Caki2 (cell line): ENCODE measurements around the gene ZFAND3. TPM values are rescaled to one million over a fixed set of nuclear protein-coding genes. Genes with fewer than 3 reads are reported as not detected.

ENCODE experiments used
- DNase-seq: peaks from one replicate; pipeline ENCODE4 v3.0.0-alpha.2; 2015; ENCODE audit warnings: low read depth
- in situ Hi-C: cut with HindIII; loops from 2 replicates; pipeline ENCODE4 v1.10.0; 2016; ENCODE audit warnings: low sequenced_read_pairs, low pct_unique_long_range_greater_than_20kb, mixed read lengths
- total RNA-seq: library from RNA; depleted of rRNA; stranded (reverse); fragments of >200 nt; shearing (Covaris generic); gene quantifications from 2 replicates; pipeline ENCODE4 v1.2.3, GENCODE V29; 2014; ENCODE audit warnings: low replicate concordance

Gene ZFAND3
- total RNA-seq, 1 experiment from 2014 or later = 29.4 TPM

DNA sequence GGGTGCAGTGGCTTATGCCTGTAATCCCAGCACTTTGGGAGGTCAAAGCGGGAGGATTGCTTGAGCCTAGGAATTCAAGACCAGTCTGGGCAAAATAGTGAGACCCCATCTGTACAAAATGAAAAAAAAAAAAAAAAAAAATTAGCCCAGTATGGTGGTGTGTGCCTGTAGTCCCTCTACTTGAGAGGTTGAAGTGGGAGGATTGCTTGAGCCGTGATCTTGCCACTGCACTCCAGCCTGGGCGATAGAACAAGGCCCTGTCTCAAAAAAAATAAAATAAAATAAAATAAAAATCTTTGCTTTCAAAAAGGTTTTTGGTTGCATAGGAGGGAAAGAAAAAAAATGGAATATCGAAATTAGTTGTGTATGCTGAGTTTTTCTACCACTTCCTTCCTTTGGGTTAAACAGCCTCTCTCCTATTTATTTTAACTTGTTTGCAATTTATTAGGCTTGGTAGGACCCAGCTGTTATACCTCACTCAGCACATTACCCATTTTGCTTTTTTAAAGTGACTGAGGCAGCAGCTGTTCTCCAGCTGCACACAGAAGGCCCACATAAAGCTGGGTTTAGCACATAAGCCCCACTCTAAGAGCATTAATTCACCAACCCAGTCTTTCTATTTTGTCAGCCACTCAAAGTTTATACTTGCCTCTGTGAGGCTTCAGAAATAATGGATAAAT is 152.3 kb downstream of the ZFAND3 start:
- in situ Hi-C loops = no loop called here
- DNase-seq = no peak

DNA sequence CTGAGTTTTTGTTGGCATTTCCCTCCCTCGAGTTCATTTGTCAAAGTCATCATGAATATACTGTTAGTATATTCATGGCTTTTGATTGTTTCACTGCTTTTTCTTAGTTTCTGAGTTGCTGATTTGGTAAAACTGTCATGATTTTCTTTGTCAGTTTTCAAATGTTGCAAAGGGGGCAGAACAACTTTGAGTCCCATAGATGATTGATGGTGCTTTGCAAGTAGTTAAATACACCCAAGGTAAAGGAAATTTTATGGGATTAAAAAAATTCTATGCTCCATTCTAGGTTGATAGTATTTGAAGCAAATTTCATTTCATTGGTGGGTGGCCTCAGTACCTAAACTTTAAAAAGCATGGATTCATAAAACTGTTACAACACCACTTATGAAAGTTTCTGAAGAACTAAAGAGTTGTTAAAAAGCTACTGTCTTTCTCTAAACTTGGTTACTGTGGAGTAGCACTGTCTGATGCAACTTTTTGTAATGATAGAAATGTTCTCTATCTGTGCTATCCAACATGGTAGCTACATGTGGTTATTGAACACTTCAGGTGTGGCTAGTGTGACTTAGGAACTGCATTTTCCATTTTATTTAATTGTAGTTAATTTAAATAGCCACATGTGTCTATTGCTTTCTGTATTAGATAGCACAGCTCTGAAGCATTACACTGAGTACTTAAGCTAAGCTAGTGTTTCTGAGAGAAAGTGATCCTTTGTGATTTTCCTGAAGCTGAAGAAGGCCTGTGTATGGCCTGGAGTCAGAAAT is 153.6 kb downstream of the ZFAND3 start:
- in situ Hi-C loops = no loop called here
- DNase-seq = no peak

DNA sequence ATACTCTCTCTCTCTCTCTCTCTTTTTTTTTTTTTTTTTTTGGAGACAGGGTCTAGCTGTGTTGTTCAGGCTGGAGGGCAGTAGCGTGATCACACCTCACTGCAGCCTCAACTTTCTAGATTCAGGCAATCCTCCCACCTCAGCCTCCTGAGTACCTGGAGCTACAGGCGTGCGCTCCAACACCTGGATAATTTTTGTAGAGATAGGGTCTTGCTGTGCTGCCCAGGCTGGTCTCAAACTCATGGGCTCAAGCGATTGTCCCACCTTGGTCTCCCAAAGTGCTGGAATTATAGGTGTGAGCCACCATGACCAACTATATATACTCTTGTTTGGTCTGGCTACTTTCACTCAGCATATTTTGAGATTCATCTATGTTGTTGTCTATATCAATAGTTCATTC is 154.9 kb downstream of the ZFAND3 start:
- in situ Hi-C loops = no loop called here

DNA sequence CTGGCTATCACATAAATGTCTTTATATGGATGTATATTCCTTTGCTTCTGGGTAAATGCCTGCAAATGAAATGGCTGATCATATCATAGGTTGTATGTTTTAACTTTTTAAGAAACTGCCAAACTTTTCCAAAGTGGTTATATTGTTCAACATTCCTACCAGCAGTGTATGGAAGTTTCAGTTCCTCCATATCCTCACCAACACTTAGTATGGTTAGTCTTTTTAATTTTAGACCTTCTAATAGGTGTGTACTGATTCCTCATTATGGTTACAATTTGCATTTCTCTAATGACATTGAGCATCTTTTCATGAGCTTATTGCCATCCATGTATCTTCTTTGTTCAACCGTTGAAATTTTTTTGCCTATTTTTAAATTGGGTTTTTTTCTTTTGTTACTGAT is 155.4 kb downstream of the ZFAND3 start:
- in situ Hi-C loops = no loop called here
- no peak for DNase-seq

More for the DNA sequence above, 154.9 kb downstream of the ZFAND3 start:
- DNase-seq = no peak

- in situ Hi-C loops = no loop called here
- no peak for DNase-seq
These were observed 158.2 kb downstream of the ZFAND3 start for GRCh38 chr6:37977715-37978114.

DNA sequence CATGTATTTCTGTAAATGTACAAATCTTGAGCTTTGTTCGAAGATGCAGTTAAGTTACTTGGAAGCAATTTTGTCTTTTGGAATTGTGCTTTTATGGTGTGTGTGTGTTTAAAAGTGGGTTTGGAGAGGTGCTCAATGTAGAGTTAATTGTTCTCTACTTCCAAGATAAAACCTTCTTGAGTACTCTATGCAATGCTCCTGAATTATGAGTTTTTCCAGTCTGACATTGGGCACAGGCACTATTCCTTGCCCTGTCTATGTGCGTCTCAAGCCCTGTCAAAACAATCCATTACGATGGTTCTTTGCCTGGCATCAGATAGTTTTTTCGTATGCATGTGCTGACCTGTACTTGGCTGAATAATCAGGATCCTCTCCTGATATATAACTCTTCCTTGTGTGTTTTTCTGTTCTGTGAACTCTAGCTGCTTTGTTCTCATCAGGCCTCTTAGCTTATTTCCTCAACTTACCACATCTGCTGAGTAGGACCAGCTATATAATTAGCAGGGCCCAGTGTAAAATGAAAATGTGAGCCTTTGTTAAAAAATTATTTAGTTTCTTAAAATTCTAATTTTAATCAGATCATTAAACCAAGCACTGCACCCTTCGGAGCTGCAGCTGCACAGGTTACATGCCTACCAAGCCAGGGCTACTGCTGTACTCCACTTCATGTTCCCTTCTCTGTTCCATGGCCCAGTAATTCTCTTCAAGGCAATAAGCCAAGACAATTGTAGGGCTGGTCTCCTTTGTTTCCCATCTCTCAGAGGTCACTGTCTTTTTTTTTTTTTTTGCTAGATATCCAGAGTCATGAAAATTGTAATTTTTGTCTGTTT is 160.1 kb downstream of the ZFAND3 start:
- DNase-seq = no peak
- in situ Hi-C loops = no loop called here

DNA sequence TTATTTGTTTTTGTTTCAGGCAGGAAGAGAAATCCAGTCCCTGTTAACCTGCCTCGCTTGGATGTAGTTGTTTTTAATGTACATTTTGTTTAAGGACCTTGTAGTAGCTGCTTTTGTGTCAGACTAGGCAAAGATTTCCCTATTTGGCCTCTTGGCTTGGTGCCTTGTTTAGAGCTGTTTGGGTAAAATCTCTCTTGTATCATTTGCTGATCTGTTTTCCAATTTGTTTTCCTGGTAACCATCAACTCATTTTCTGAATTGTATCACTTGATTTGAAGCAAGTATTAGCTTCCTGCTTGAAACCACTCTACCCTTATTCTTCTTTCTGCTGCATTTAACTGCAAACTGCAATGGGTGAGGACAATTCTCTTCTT is 160.7 kb downstream of the ZFAND3 start:
- DNase-seq = no peak
- in situ Hi-C loops = no loop called here

DNA sequence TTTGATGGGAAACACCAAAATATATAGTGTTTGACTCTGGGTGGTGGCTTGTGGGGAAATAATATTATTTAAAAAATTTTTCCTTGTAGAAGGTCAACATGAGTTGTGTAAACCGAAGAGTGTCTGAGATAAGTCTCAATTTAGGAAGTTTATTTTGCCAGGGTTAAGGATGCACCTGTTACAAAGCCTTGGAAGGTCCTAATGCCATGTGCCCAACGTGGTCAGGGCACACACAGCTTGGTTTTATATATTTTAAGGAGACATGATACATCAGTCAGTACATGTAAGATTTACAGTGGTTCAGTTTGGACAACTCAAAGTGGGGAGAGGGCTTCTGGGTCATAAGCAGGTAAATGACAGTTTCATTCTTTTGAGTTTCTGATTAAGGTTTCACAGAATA is 162.1 kb downstream of the ZFAND3 start:
- no peak for DNase-seq
- in situ Hi-C loops = no loop called here

GRCh38 chr6:37982317-37982716 is 162.8 kb downstream of the ZFAND3 start:
- in situ Hi-C loops = no loop called here
- DNase-seq = no peak

DNA sequence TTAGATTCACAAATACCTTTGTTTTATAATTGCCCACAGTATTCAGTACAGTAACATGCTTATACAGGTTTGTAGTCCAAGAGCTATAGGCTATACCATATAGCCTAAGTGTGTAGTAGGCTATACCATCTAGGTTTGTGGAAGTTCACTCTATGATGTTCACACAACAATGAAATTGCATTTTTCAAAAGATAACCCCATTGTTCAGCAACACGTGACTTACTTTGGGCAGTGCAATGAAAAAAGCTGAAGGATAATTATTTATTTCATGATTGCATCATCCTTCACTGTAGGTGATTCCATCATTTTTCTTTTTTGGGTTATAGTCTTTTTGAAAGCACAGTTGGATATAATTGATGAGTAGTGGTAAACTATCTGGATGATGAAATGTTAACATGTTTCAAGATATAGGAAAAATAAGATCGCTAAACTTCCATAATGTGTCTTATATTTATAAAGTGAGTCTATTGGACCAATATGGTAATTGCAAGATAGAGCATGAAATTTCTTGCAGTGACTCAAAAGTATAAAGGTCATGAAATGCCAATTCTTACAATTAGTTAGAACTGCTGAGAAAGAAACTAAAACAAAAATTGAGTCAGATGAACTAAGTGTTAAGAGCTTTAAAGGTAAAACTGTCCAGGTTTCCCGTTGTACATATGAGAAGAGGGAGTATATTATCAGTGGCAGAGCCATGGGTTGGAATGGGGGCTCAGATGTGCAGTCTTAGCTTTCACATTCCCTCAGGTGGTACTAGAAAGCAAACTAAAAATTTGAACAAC is 164.4 kb downstream of the ZFAND3 start:
- no peak for DNase-seq
- in situ Hi-C loops = no loop called here

DNA sequence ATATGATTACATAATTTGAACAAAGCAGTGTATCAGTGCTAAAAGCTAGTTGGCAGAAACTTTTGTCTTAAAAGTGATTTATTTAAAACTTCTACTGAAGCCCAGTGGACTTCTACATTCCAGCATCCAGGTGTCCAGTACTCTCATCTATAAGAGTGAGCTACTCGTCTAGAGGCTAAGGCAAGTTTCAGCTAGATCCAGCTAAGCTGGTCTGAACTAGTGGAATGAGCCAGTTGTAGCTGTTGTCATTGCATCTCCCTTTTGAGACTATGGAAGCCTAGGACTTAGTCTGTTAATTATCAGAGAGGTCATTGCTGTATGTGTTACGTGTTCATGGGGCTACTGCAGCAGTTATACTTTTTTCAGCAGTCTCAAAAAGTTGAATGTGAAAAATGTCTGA is 165.1 kb downstream of the ZFAND3 start:
- in situ Hi-C loops = no loop called here
- no peak for DNase-seq

- in situ Hi-C loops = no loop called here
- no peak for DNase-seq
These were observed 165.8 kb downstream of the ZFAND3 start for GRCh38 chr6:37985355-37985754.

- in situ Hi-C loops = no loop called here
- no peak for DNase-seq
These were observed 167.5 kb downstream of the ZFAND3 start for GRCh38 chr6:37987018-37987417.

DNA sequence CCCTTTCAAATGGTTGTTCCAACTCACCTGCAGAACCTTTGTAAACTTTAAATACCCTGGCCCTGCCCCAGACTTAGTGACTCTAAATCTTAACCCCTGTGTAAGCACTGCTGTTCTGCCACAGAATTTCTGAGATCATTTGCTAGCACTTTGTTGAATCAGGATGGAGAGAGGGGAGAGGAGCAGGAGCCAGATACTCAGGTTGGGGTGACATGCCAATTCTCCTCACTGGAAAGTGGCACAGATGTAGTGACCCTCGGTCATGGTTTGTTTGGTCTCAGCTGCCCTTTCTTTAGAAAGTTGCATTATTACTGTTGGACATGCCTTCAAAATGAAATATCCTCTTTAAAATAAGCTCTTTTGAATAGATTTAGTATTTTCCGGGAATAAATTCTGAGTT is 168.0 kb downstream of the ZFAND3 start:
- no peak for DNase-seq
- in situ Hi-C loops = no loop called here

GRCh38 chr6:37988127-37988526 is 168.6 kb downstream of the ZFAND3 start:
- in situ Hi-C loops = no loop called here
- no peak for DNase-seq

DNA sequence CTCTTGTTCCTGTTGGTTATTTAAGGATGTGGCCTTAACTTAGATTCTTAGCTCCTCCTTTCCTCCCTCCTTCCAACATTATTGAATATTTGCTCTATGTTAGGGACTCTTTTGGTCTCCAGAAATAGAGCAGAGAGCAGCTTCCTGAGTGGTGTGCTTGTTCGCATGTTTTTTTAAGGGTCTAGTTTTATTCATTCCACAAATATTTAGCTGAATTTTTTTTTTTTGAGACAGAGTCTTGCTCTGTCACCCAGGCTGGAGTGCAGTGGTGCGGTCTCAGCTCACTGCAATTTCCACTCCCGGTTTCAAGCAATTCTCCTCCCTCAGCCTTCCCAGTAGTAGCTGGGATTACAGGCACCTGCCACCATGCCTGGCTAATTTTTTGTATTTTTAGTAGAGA is 169.2 kb downstream of the ZFAND3 start:
- DNase-seq = no peak
- in situ Hi-C loops = no loop called here

DNA sequence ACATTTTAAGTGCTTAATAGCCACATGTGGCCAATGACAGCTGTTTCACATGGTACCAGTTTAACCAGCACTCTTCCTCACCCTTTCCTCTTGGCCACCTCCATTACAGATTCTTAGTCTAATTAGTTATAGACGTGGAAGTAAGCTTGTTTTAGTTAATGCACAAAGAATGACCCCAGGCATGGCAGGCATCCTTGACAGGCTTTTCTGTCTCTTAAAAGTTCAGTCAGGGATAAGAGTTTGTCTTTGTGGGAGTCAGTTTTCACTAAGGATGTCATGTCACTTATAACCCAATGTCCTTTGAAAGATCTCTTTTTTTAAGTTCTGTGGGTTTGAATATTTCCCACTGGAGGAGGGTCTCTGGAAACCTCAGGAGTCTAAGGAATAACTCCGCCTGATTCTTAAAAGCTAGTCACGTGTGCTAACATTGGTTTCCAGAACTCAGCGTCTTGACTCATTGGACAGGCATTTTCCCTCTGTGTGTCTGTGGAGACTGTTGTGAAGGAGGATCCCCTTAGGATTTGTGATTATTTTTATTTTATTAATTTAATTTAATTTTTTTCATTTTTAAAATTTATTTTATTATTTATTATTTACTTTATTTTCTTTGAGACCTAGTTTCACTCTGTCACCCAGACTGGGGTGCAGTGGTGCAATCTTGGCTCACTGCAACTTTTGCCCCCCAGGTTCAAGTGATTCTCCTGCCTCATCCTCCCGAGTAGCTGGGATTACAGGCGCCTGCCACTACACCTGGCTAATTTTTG is 171.4 kb downstream of the ZFAND3 start:
- peak; percentile 18 for DNase-seq
- in situ Hi-C loops = no loop called here

DNA sequence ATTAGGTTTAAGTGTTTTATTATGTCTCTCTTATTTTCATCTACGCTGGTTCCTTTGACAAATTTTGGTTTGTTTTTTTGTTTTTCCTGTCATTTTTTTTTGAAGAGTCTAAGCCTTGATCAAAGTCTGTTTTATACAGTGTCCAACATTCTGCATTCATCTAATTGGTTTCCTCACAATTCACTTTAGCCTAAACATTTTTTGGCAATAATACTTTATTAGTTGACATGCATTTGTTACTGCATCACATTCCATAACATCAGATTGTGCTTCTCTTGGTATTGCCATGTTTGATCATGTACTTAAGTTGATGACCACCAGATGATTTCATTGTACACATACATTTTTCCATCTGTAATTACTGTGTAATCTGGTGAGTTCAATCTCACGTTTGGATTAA is 173.2 kb downstream of the ZFAND3 start:
- DNase-seq = no peak
- in situ Hi-C loops = no loop called here
